Smooth muscle cell of the brain vasculature (primary cell): ENCODE results near the gene TMEM231.
"Not testable (repeated sequence)": the region's sequence is repeated elsewhere in the genome, so short reads cannot be mapped to it uniquely, and the experiment has no call there.

Experiments used
- DNase-seq: peaks from one replicate; pipeline ENCODE4 v3.0.0-alpha.2; 2012; ENCODE audit warnings: low read depth, low spot score

TMEM231 gene

GRCh38 chr16:75567911-75568310 is 11.9 kb upstream of the TMEM231 start:
- DNase-seq: no peak

GRCh38 chr16:75566758-75567255 is 10.8 kb upstream of the TMEM231 start:
- no peak for DNase-seq

- DNase-seq: peak; percentile 37
Measured at GRCh38 chr16:75566040-75566757, 10.1 kb upstream of the TMEM231 start, which contains the start of gene GABARAPL2. Gene GABARAPL2 (plus strand): TSS chr16:75566379. CDS start chr16:75566487, 108 bp downstream.

- DNase-seq: no peak
Measured at GRCh38 chr16:75565640-75566039, 9.6 kb upstream of the TMEM231 start.

GRCh38 chr16:75559564-75560372 is 3.7 kb upstream of the TMEM231 start:
- no peak for DNase-seq

GRCh38 chr16:75558846-75559401 is 2.9 kb upstream of the TMEM231 start:
- no peak for DNase-seq

- no peak for DNase-seq
Measured at GRCh38 chr16:75556431-75556950, 439 bp upstream of the TMEM231 start.

- peak; percentile 59 for DNase-seq
Measured at GRCh38 chr16:75555213-75555706, 792 bp downstream of the TMEM231 start.

- no peak for DNase-seq
Measured at GRCh38 chr16:75552951-75553350, 3.1 kb downstream of the TMEM231 start.

- DNase-seq: no peak
Measured at GRCh38 chr16:75550211-75550662, 5.8 kb downstream of the TMEM231 start.

GRCh38 chr16:75548456-75548855 is 7.6 kb downstream of the TMEM231 start:
- DNase-seq: not testable (repeated sequence)

GRCh38 chr16:75546293-75546692 is 9.8 kb downstream of the TMEM231 start:
- no peak for DNase-seq

GRCh38 chr16:75545879-75546278 is 10.2 kb downstream of the TMEM231 start:
- DNase-seq: not testable (repeated sequence)

- not testable (repeated sequence) for DNase-seq
Measured at GRCh38 chr16:75542462-75542861, 13.6 kb downstream of the TMEM231 start.

- DNase-seq: no peak
Measured at GRCh38 chr16:75541236-75541635, 14.8 kb downstream of the TMEM231 start.

- not testable (repeated sequence) for DNase-seq
Measured at GRCh38 chr16:75538882-75539565, 17.0 kb downstream of the TMEM231 start.

GRCh38 chr16:75537776-75538175 is 18.3 kb downstream of the TMEM231 start:
- no peak for DNase-seq

- no peak for DNase-seq
Measured at GRCh38 chr16:75535901-75536300, 20.2 kb downstream of the TMEM231 start, which contains the start of gene CHST5. Gene CHST5 (minus strand): TSS chr16:75536108. CDS start chr16:75530384, 5,724 bp downstream.

GRCh38 chr16:75535211-75535843 is 20.7 kb downstream of the TMEM231 start:
- no peak for DNase-seq

GRCh38 chr16:75534560-75535205 is 21.4 kb downstream of the TMEM231 start:
- DNase-seq: no peak
